SJCRH30 (cell line): ENCODE results near the gene CHMP5. TPM values are rescaled to one million over a fixed set of nuclear protein-coding genes. Genes with fewer than 3 reads are reported as not detected.
A peak's percentile ranks its signal among the peaks of the same experiment; 100 is the strongest.
"Not testable (repeated sequence)": the region's sequence is repeated elsewhere in the genome, so short reads cannot be mapped to it uniquely, and the experiment has no call there.

Source experiments
- DNase-seq, 2 experiments: peaks; one replicate each; pipeline ENCODE4 v3.0.0-alpha.2; 2015 to 2020
- H3K27ac ChIP-seq: fragments of 250-450 bp; sonication (Bioruptor Pico); 2 replicates; pipeline ENCODE4 v1.5.1; 2020; ENCODE audit warnings: mild to moderate bottlenecking, moderate library complexity
- H3K27me3 ChIP-seq: fragments of 250-450 bp; sonication (Bioruptor Pico); 2 replicates; pipeline ENCODE4 v1.5.1; 2020; ENCODE audit warnings: mild to moderate bottlenecking, moderate library complexity
- H3K36me3 ChIP-seq: fragments of 250-450 bp; sonication (Bioruptor Pico); 2 replicates; pipeline ENCODE4 v1.5.1; 2020; ENCODE audit warnings: mild to moderate bottlenecking, moderate library complexity
- H3K4me1 ChIP-seq: fragments of 250-450 bp; sonication (Bioruptor Pico); 2 replicates; pipeline ENCODE4 v1.5.1; 2020; ENCODE audit warnings: mild to moderate bottlenecking, moderate library complexity
- H3K4me3 ChIP-seq: fragments of 250-450 bp; sonication (Bioruptor Pico); 2 replicates; pipeline ENCODE4 v1.5.1; 2020; ENCODE audit warnings: mild to moderate bottlenecking, moderate library complexity
- H3K9me3 ChIP-seq: fragments of 250-450 bp; sonication (Bioruptor Pico); replicated peaks from 2 replicates; pipeline ENCODE4 v1.5.1; 2020; ENCODE audit warnings: mild to moderate bottlenecking, moderate library complexity
- total RNA-seq: library from RNA; depleted of rRNA; stranded (reverse); fragments of >200 nt; shearing (Covaris generic); gene quantifications from 2 replicates; pipeline ENCODE4 v1.2.3, GENCODE V29; 2014

The CHMP5 gene
- total RNA-seq, 1 experiment from 2014 or later, result 74.5 TPM

DNA sequence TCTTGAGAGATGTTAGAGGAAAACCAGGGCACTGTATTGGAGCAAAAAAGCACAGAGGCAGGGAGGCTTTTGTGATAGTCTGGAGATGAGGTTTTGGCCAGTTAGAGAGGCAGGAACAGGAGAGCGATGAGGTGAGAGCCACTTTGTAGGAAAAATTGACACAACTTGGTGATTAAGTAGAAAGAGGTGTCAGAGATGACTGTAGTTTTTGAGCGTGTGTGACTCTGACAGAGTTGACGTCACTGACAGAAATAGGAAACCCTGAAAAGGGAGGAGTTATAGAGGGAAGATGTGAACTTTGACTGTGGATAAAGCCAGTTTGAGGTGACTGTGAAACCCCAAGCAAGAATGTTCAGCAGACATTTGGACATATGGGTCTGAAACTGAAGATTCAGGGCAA, 41.2 kb downstream of the CHMP5 start:
- Histone ChIP-seq H3K36me3 (peaks cover 82% of the 10 kb centered on the region), H3K4me1 (no peaks in the 10 kb centered on the region)

DNA sequence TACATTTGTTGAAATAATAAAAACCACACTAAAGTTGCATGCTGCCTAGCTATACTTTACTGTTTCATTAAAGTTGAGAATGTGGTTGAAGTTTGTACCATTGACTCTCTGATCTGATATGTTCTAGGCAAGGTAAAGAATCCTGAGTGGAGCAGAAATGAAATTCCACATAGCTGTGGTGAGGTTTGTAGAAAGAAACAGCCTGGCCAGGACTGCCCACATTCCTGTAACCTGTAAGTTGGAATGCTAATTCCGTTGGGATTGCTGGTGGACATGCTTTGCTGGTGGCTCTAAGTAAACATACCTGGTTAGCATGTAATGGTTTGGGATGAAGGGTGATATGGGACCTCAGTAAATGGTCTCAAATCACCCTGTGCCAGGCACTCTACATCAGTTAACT, 42.2 kb downstream of the CHMP5 start:
- Histone ChIP-seq H3K27me3 (no peaks in the 10 kb centered on the region), H3K36me3 (peaks cover 82% of the 10 kb centered on the region), H3K4me1 (no peaks in the 10 kb centered on the region), H3K4me3 (no peak overlapping the region), H3K27ac (no peak overlapping the region), H3K9me3 (no peaks in the 10 kb centered on the region)
- DNase-seq, result no peak

More for the DNA sequence above, 41.2 kb downstream of the CHMP5 start:
- Histone ChIP-seq H3K9me3 (no peaks in the 10 kb centered on the region), H3K4me3 (no peak overlapping the region), H3K27ac (no peak overlapping the region), H3K27me3 (no peaks in the 10 kb centered on the region)
- DNase-seq, result no peak

DNA sequence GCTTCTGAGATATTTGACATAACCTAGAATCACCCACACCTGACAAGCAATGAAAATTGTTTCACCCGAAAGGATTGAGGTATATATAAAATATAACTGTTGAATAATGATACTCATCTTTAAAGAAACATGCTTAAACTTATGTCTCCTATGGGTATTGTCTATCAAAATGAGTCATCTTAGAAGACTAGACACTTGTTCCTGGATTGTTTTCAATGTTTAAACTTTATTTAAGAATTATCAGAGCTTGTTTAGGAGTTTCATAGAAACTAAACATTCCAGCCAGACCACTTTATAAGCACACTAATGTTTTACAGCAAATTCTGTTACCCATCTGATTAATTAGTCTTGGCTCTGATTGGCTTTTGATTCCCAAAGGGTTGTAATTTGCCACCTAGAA, 45.1 kb downstream of the CHMP5 start:
- no peaks in the 10 kb centered on the region for H3K9me3 ChIP-seq
- peaks cover 86% of the 10 kb centered on the region for H3K36me3 ChIP-seq
- H3K27ac ChIP-seq, result no peak overlapping the region
- no peak for DNase-seq
- no peak overlapping the region for H3K4me3 ChIP-seq
- H3K27me3 ChIP-seq, result no peaks in the 10 kb centered on the region
- no peaks in the 10 kb centered on the region for H3K4me1 ChIP-seq

DNA sequence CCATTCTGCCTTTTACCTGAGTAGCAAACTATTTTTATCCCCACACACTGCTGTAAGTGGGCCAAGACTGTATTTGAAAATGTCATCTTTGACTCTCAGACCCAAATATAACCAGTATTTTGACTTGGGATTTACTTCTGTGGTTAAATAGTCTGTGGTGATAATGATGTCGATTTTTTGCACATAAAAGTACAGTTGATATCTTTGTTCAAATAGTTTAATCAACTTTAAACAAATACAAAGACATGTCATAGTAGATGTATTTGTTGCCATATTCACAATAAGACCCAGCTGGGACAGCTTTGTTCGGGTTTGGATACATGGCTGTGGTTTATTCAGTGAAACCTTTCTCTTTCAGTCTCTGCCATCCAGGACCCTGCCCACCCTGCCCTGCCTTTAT, 45.9 kb downstream of the CHMP5 start:
- H3K4me1 ChIP-seq, result peaks cover 4% of the 10 kb centered on the region; the same call in 1 of the 2 replicates
- no peak overlapping the region for H3K27ac ChIP-seq
- H3K27me3 ChIP-seq, result no peaks in the 10 kb centered on the region
- DNase-seq, result no peak
- H3K4me3 ChIP-seq, result no peak overlapping the region
- H3K36me3 ChIP-seq, result peaks cover 84% of the 10 kb centered on the region
- no peaks in the 10 kb centered on the region for H3K9me3 ChIP-seq

DNA sequence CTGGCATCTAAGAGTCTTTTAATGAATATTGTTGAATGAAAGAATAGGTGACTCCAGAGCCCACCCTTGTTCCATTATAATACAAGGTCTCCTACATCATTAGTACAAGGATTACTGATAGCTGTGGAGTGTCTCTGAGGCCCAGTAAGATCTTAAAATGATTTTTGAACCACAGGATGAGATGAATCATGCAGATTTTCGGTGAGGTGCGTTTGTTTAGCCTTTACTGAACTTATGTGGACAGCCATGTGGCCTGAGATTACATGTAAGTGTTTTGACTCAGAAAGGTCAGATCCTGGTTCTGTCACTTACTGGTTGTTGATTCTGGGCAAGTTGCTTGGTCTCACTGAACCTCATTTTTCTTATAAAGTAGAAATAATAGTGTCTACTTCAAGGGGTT, 47.1 kb downstream of the CHMP5 start:
- H3K27me3 ChIP-seq, result no peaks in the 10 kb centered on the region
- H3K4me1 ChIP-seq, result peaks cover 4% of the 10 kb centered on the region; the same call in 1 of the 2 replicates
- no peak overlapping the region for H3K27ac ChIP-seq
- H3K36me3 ChIP-seq, result peaks cover 89% of the 10 kb centered on the region
- no peaks in the 10 kb centered on the region for H3K9me3 ChIP-seq
- no peak overlapping the region for H3K4me3 ChIP-seq
- DNase-seq, result no peak

DNA sequence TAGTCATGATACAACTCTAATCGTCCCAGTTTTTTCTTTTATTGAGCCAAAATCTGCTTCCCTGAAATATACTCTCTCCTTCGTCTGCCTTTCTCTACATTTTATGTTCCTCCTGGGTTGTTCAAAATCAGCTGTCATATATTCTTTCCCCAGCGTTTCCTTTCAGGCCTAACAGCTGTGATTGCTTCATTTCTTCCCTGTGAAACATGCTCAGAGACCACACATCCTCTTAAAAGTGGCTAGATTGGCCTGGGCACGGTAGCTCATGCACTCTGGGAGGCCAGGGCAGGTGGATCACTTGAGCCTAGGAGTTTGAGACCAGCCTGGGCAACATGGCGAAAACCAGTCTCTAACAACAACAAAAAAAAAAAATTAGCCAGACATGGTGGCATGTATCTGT, 50.5 kb downstream of the CHMP5 start:
- H3K27me3 ChIP-seq, result no peaks in the 10 kb centered on the region
- peaks cover 21% of the 10 kb centered on the region for H3K4me1 ChIP-seq
- no peak overlapping the region for H3K27ac ChIP-seq
- peak in 1 of 2 experiments; percentile 20 for DNase-seq
- H3K36me3 ChIP-seq, result peaks cover 82% of the 10 kb centered on the region
- H3K9me3 ChIP-seq, result no peaks in the 10 kb centered on the region
- no peak overlapping the region for H3K4me3 ChIP-seq

DNA sequence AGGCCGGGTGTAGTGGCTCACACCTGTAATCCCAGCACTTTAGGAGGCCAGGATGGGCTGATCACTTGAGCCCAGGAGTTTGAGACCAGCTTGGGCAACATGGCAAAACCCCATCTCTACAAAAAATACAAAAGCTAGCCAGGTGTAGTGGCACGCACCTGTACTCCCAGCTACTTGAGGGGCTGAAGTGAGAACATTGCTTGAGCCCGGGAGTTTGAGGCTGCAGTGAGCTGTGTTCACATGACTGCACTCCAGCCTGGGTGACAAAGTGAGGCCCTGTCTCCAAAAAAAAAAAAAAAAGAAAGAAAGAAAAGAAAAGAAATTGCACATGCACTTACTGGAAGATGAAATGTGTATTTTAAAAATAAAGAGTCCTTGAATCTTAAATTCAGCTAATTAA, 52.3 kb downstream of the CHMP5 start:
- Histone ChIP-seq H3K4me1 (peaks cover 36% of the 10 kb centered on the region), H3K36me3 (peaks cover 76% of the 10 kb centered on the region)
- not testable (repeated sequence) for H3K4me3 ChIP-seq, H3K27me3 ChIP-seq, H3K27ac ChIP-seq, H3K9me3 ChIP-seq, DNase-seq

DNA sequence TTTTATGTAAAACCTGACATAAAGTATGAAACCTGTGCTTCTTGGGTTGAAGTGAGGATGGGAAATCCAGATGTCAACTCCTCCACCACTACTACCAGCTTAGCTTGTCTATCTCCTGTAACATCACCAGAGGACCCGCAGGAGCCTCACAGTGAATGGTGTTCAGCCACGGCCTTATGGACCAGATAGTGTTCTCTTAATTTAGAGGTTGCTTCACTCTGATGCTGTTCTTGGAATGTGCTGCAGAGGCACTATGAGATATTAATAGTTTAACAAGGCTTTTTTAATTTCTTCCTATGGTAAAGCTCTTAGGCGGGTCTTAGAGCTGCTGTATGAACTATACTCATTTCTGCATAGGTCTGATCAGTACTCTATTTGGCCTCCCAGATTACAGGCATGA, 53.4 kb downstream of the CHMP5 start:
- no peak overlapping the region for H3K27ac ChIP-seq

DNA sequence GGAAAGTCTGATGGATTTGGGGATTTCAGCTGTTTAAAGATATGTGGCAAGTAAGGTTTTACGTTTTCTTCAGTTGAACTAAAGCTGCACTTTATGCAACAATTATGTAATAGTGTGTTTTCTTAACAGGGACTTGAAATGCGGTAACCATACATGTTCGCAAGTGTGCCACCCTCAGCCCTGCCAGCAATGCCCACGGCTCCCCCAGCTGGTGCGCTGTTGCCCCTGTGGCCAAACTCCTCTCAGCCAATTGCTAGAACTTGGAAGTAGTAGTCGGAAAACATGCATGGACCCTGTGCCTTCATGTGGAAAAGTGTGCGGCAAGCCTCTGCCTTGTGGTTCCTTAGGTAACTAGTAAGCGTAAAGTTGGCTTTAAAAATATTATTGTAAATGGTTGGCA, 53.9 kb downstream of the CHMP5 start:
- H3K27ac ChIP-seq, result no peak overlapping the region
- no peak overlapping the region for H3K4me3 ChIP-seq
- H3K9me3 ChIP-seq, result no peaks in the 10 kb centered on the region; the same call in 1 of the 2 replicates
- peaks cover 76% of the 10 kb centered on the region for H3K36me3 ChIP-seq
- peaks cover 36% of the 10 kb centered on the region for H3K4me1 ChIP-seq
- no peaks in the 10 kb centered on the region for H3K27me3 ChIP-seq
- no peak for DNase-seq

More for the DNA sequence above, 53.4 kb downstream of the CHMP5 start:
- no peaks in the 10 kb centered on the region for H3K27me3 ChIP-seq
- H3K9me3 ChIP-seq, result no peaks in the 10 kb centered on the region; the same call in 1 of the 2 replicates
- H3K4me1 ChIP-seq, result peaks cover 36% of the 10 kb centered on the region
- no peak for DNase-seq
- no peak overlapping the region for H3K4me3 ChIP-seq
- peaks cover 76% of the 10 kb centered on the region for H3K36me3 ChIP-seq

DNA sequence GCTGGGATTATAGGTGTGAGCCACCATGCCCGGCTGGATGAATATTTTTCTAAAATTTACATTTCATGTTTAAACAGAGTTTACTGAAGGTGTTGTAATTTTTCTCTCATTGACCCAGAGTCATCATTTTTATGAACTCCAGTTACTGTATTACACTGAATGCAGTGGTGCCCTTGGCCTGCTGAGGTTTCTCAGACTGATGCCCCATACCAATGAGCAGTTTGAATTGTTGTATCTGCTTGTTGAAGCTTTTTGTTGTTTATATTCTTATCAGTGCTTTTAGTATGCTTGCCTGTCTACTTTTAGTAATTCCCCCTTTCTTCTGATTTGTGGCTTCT, 55.4 kb downstream of the CHMP5 start:
- Histone ChIP-seq H3K27me3 (no peaks in the 10 kb centered on the region), H3K27ac (peak overlapping the region; percentile 92), H3K36me3 (peaks cover 72% of the 10 kb centered on the region), H3K9me3 (no peaks in the 10 kb centered on the region; the same call in 1 of the 2 replicates), H3K4me3 (no peak overlapping the region), H3K4me1 (peaks cover 34% of the 10 kb centered on the region)
- peak in 1 of 2 experiments; percentile 18 for DNase-seq

DNA sequence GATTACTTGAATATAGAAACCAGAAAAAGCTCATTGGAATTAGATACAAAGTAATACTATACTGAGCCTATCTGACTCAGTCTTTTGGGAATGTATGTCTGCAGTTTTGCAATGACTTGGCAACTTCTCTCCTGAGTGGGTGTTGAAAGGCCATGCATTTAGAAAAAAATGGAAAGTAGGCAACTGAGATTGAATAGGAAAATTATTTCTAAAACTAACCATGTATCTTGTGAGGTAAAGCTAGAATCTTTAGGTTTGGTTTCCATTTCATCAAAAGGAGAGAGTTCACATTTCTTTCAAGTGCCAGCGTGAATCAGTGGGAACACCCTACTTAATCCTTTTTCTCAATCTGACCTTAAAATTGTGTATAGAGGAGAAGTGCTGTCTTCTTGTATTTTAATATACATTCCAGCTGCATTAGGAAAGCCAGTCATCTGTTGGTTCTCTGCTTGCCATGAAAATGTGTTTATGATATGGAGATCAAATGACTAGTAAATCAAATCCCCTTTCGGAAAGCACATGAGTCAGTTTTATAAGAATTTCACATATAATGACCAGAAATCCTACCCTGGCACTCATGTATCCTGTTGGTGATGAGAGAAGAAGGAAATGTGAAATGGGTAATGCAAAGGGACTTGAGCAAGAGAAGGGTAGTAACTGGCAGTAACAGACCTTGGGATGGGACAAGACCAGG, 55.9 kb downstream of the CHMP5 start:
- H3K36me3 ChIP-seq, result peaks cover 72% of the 10 kb centered on the region
- H3K4me3 ChIP-seq, result no peak overlapping the region
- DNase-seq, result peak; percentile 53 to 78

DNA sequence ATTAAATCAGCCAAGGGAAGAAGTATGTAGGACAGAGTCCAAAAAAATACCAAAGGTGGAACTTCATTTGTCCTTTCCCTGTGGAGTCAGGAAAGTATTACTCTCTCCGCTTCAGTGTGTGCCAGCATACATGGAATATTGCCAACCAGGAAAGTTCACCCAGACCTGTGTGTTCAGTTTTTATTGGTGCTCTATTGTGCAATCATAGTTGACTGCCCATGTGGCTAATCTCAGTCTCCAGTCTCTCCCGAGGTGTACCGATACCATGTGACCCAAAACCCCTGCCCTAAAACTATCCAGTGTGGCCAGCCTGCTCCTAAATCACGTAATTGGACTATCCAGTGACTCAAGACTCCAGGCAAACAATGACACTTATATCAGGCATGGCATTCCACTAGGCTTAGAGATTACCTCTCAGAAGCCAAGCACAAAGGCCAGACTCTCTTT, 64.3 kb downstream of the CHMP5 start:
- no peak for DNase-seq

More for the DNA sequence above, 55.9 kb downstream of the CHMP5 start:
- Histone ChIP-seq H3K4me1 (peaks cover 32% of the 10 kb centered on the region), H3K27ac (peak overlapping the region; percentile 92), H3K27me3 (no peaks in the 10 kb centered on the region), H3K9me3 (no peaks in the 10 kb centered on the region; the same call in 1 of the 2 replicates)

DNA sequence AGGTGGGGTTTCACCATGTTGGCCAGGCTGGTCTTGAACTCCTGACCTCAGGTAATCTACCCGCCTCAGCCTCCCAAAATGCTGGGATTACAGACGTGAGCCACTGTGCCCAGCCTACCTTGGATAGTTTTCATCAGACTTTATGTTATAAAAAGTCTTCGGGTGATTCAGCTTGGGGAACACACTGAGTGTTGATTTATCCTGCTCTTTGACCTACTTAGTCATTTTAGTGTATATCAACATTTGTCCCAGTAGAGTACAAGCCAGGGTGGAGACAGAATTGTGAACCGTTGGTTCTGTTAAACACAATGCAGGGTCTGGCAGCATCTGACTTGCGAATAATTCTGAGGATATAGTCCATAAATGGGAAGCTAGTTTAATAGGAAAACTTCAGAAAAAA, 65.1 kb downstream of the CHMP5 start:
- DNase-seq, result no peak
- Histone ChIP-seq H3K4me1 (no peaks in the 10 kb centered on the region), H3K4me3 (no peak overlapping the region), H3K27me3 (no peaks in the 10 kb centered on the region), H3K27ac (no peak overlapping the region), H3K9me3 (no peaks in the 10 kb centered on the region), H3K36me3 (peaks cover 64% of the 10 kb centered on the region)

More for the DNA sequence above, 64.3 kb downstream of the CHMP5 start:
- no peaks in the 10 kb centered on the region for H3K9me3 ChIP-seq
- H3K27me3 ChIP-seq, result no peaks in the 10 kb centered on the region
- H3K4me3 ChIP-seq, result no peak overlapping the region
- peaks cover 64% of the 10 kb centered on the region for H3K36me3 ChIP-seq
- H3K4me1 ChIP-seq, result no peaks in the 10 kb centered on the region
- no peak overlapping the region for H3K27ac ChIP-seq

DNA sequence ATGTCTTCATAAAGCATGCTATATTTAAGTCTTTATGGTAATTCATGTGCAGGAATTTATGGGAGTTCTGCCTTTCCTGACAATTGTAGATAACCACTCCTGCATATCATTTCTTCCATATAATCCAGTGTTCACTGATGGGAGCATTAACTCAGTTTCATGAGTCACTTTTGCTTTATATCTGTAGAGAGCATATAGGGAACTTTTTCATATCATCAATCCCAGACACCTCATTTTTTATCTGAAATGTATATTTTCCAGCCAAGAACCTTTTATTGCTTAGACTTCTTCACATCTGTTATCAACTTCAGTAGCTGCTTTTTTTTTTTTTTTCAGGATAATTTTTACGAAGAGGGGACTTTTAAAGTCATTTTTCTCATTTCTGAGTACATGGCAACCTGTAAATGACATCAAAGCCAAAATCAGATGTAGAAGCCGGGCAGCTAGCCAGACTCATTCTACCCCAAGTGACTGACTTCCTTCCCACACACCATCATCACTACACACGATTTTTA, 66.6 kb downstream of the CHMP5 start:
- DNase-seq, result no peak
- Histone ChIP-seq H3K36me3 (peaks cover 68% of the 10 kb centered on the region), H3K4me3 (no peak overlapping the region), H3K9me3 (no peaks in the 10 kb centered on the region), H3K4me1 (no peaks in the 10 kb centered on the region), H3K27ac (no peak overlapping the region), H3K27me3 (no peaks in the 10 kb centered on the region)
